C4-2B (cell line): ENCODE data around the gene CENPQ.

Experiments used
- H3K27ac ChIP-seq: fragments of 450-650 bp; 2 replicates; pipeline ENCODE4 v1.5.1; 2017
- CTCF ChIP-seq: fragments of 450-650 bp; conservative IDR thresholded peaks from 2 replicates; pipeline ENCODE4 v1.5.1; 2017; ENCODE audit warnings: mild to moderate bottlenecking
- ZFX ChIP-seq: fragments of 450-650 bp; IDR thresholded peaks from 2 replicates; pipeline ENCODE4 v1.6.1; 2017

Gene CENPQ

GRCh38 chr6:49509342-49509741 lies 46.2 kb downstream of the CENPQ start:
- H3K27ac ChIP-seq, result no peak overlapping the region
- TF ChIP-seq ZFX, result no peak
- no peak for TF ChIP-seq CTCF

- H3K27ac ChIP-seq, result no peak overlapping the region
- TF ChIP-seq CTCF (no peak), ZFX (no peak)
Measured at GRCh38 chr6:49513153-49513989, 50.2 kb downstream of the CENPQ start.

- no peak for TF ChIP-seq CTCF
- no peak for TF ChIP-seq ZFX
- H3K27ac ChIP-seq, result no peak overlapping the region
Measured at GRCh38 chr6:49514571-49515484, 51.7 kb downstream of the CENPQ start.

- TF ChIP-seq ZFX, result no peak
- no peak for TF ChIP-seq CTCF
- no peak overlapping the region for H3K27ac ChIP-seq
Measured at GRCh38 chr6:49515485-49516146, 52.4 kb downstream of the CENPQ start.

GRCh38 chr6:49516147-49516505 lies 53.0 kb downstream of the CENPQ start:
- TF ChIP-seq CTCF (no peak), ZFX (no peak)

GRCh38 chr6:49517919-49518318 lies 54.7 kb downstream of the CENPQ start:
- no peak for TF ChIP-seq ZFX
- no peak for TF ChIP-seq CTCF
- no peak overlapping the region for H3K27ac ChIP-seq

More at GRCh38 chr6:49516147-49516505, 53.0 kb downstream of the CENPQ start:
- H3K27ac ChIP-seq, result no peak overlapping the region

- no peak for TF ChIP-seq CTCF
- TF ChIP-seq ZFX, result no peak
- H3K27ac ChIP-seq, result no peak overlapping the region
Measured at GRCh38 chr6:49519660-49520059, 56.5 kb downstream of the CENPQ start.
